SK-N-SH (cell line): Measurements from ENCODE around the gene CHGA. TPM values are rescaled to one million over a fixed set of nuclear protein-coding genes. Genes with fewer than 3 reads are reported as not detected.
A peak's percentile ranks its signal among the peaks of the same experiment; 100 is the strongest.

Experiments
- CTCF ChIA-PET: fragments of 300-600, 350-600 bp; formaldehyde crosslinking; extraction: SDS; loops from one replicate; lab custom pipeline; 2021; lab: Yijun Ruan, JAX
- POLR2A ChIA-PET: fragments of 350-600 bp; sonication (Branson Sonifier 250); formaldehyde crosslinking; extraction: SDS; loops from one replicate; lab custom pipeline; 2020; ENCODE audit warnings: antibody characterized with exemption, inconsistent platforms; lab: Yijun Ruan, JAX
- DNase-seq: peaks from one replicate; pipeline ENCODE4 v3.0.0; 2012
- H2AFZ ChIP-seq: fragments of 200-600 bp; sonication (generic); 2 replicates; pipeline ENCODE4 v1.8.1; 2016; ENCODE audit warnings: antibody characterized with exemption, mild to moderate bottlenecking, low read depth
- H3F3A ChIP-seq: fragments of 200-600 bp; sonication (generic); replicated peaks from 2 replicates; pipeline ENCODE3; 2016; ENCODE audit warnings: antibody characterized with exemption, mild to moderate bottlenecking; ENCODE audit not compliant: insufficient read depth
- H3K27ac ChIP-seq, 2 experiments: fragments of 200-500 bp in 1 of 2; fragments of 200-600 bp in 1 of 2; sonication (Bioruptor generic) in 1 of 2; sonication (generic), shearing (Covaris generic) in 1 of 2; 2 replicates each; pipeline versions ENCODE4 v1.5.1 to v1.6.1; 2014 to 2016; ENCODE audit warnings: low read depth in 2 of 2, inconsistent platforms in 1 of 2, low read length in 1 of 2, mild to moderate bottlenecking in 1 of 2, mixed read lengths in 1 of 2
- H3K27me3 ChIP-seq: fragments of 200-600 bp; sonication (generic), shearing (Covaris generic); 2 replicates; pipeline ENCODE4 v1.6.1; 2016; ENCODE audit warnings: mixed run types; ENCODE audit not compliant: insufficient read depth
- H3K36me3 ChIP-seq, 2 experiments: fragments of 200-500 bp in 1 of 2; fragments of 200-600 bp in 1 of 2; sonication (Bioruptor generic) in 1 of 2; sonication (generic) in 1 of 2; replicated peaks in 1 of 2; 2 replicates each; pipeline versions ENCODE3 to v1.5.1; 2014 to 2016; ENCODE audit warnings: low read length in 1 of 2, mild to moderate bottlenecking in 1 of 2; ENCODE audit not compliant: insufficient read depth in 2 of 2, control insufficient read depth in 1 of 2
- H3K4me1 ChIP-seq, 2 experiments: fragments of 200-500 bp in 1 of 2; fragments of 200-600 bp in 1 of 2; sonication (Bioruptor generic) in 1 of 2; sonication (generic), shearing (Covaris generic) in 1 of 2; 2 replicates each; pipeline versions ENCODE4 v1.5.1 to v1.6.1; 2014 to 2016; ENCODE audit warnings: low read depth in 1 of 2, low read length in 1 of 2, mixed run types in 1 of 2; ENCODE audit not compliant: insufficient read depth in 2 of 2, control insufficient read depth in 1 of 2
- H3K4me2 ChIP-seq: fragments of 200-600 bp; sonication (generic), shearing (Covaris generic); 2 replicates; pipeline ENCODE4 v1.6.1; 2017; ENCODE audit warnings: mixed run types
- H3K4me3 ChIP-seq, 2 experiments: fragments of 200-500 bp in 1 of 2; fragments of 200-600 bp in 1 of 2; sonication (Bioruptor generic) in 1 of 2; sonication (generic), shearing (Covaris generic) in 1 of 2; 2 replicates each; pipeline versions ENCODE4 v1.5.1 to v1.8.1; 2014 to 2016; ENCODE audit warnings: low read depth in 2 of 2, inconsistent platforms in 1 of 2, low read length in 1 of 2, mild to moderate bottlenecking in 1 of 2, mixed read lengths in 1 of 2, moderate library complexity in 1 of 2
- H3K79me2 ChIP-seq: fragments of 200-600 bp; sonication (generic); 2 replicates; pipeline ENCODE4 v1.8.1; 2017; ENCODE audit warnings: mild to moderate bottlenecking; ENCODE audit not compliant: insufficient read depth
- H3K9ac ChIP-seq: fragments of 200-600 bp; sonication (generic); 2 replicates; pipeline ENCODE4 v1.6.1; 2017; ENCODE audit warnings: mixed run types
- H3K9me2 ChIP-seq: fragments of 200-600 bp; sonication (generic); 2 replicates; pipeline ENCODE4 v1.6.1; 2017; ENCODE audit warnings: mixed run types
- H3K9me3 ChIP-seq: fragments of 200-600 bp; sonication (generic); 2 replicates; pipeline ENCODE4 v1.6.1; 2017; ENCODE audit warnings: mixed run types, mild to moderate bottlenecking, moderate library complexity
- H4K20me1 ChIP-seq: fragments of 200-600 bp; sonication (generic); 2 replicates; pipeline ENCODE4 v1.6.1; 2017; ENCODE audit warnings: mild to moderate bottlenecking, mixed run types; ENCODE audit not compliant: insufficient read depth
- CHD2 ChIP-seq: fragments of 150-350 bp; IDR thresholded peaks from 2 replicates; pipeline ENCODE4 v1.6.1; 2018; ENCODE audit warnings: low read length; ENCODE audit not compliant: partially characterized antibody
- EP300 ChIP-seq, 2 experiments: IDR thresholded peaks; 2 replicates each; pipeline versions ENCODE4 v1.4.0 to v1.6.1; 2012; ENCODE audit warnings: borderline replicate concordance in 1 of 2, low read depth in 1 of 2, low read length in 1 of 2
- FOSL2 ChIP-seq: IDR thresholded peaks from 2 replicates; pipeline ENCODE4 v1.4.0; 2012; ENCODE audit warnings: low read depth, mild to moderate bottlenecking, moderate library complexity, borderline replicate concordance
- FOXJ3 ChIP-seq: sonication (generic); formaldehyde crosslinking; IDR thresholded peaks from 2 replicates; pipeline ENCODE4 v1.5.1; 2020; ENCODE audit warnings: mild to moderate bottlenecking, missing genetic modification reagents
- GATA2 ChIP-seq: sonication (generic); formaldehyde crosslinking; IDR thresholded peaks from 2 replicates; pipeline ENCODE4 v1.5.0; 2020; ENCODE audit warnings: mild to moderate bottlenecking, missing genetic modification reagents
- JUND ChIP-seq: IDR thresholded peaks from 2 replicates; pipeline ENCODE4 v1.4.0; 2012
- MXI1 ChIP-seq: IDR thresholded peaks from 2 replicates; pipeline ENCODE4 v1.6.1; 2012; ENCODE audit warnings: mild to moderate bottlenecking, low read depth, low read length, improper control_type of control experiment
- NFIC ChIP-seq: IDR thresholded peaks from 2 replicates; pipeline ENCODE4 v1.4.0; 2012; ENCODE audit warnings: borderline replicate concordance
- NRF1 ChIP-seq: IDR thresholded peaks from 2 replicates; pipeline ENCODE4 v1.6.1; 2012; ENCODE audit warnings: low read depth, mild to moderate bottlenecking, low read length
- RAD21 ChIP-seq: IDR thresholded peaks from 2 replicates; pipeline ENCODE4 v1.6.1; 2012; ENCODE audit warnings: mild to moderate bottlenecking, low read length
- RCOR1 ChIP-seq: fragments of 150-350 bp; IDR thresholded peaks from 2 replicates; pipeline ENCODE4 v1.6.1; 2017; ENCODE audit warnings: antibody characterized with exemption, low read length
- SMC3 ChIP-seq: IDR thresholded peaks from 2 replicates; pipeline ENCODE4 v1.6.1; 2012; ENCODE audit warnings: low read depth, low read length, improper control_type of control experiment
- TAF1 ChIP-seq: IDR thresholded peaks from 2 replicates; pipeline ENCODE4 v1.6.1; 2012; ENCODE audit warnings: low read depth, mild to moderate bottlenecking, low read length, moderate library complexity, borderline replicate concordance
- WGBS: methylation state at CpG from one replicate; pipeline ENCODE4 v1.1.6; 2017; ENCODE audit warnings: low lambda C conversion rate; 5-methylcytosine and 5-hydroxymethylcytosine counted together
- polyA plus RNA-seq, 3 experiments: library from polyadenylated mRNA; depleted of rRNA; stranded (reverse); fragments of >200 nt; gene quantifications; 2 replicates each; pipeline ENCODE4 v1.2.3, GENCODE V29; 2012
- TF ChIP-seq, protein P1 (sequence below): IDR thresholded peaks from 2 replicates; pipeline ENCODE4 v1.4.0; 2012; ENCODE audit warnings: low read depth, borderline replicate concordance
- TF ChIP-seq, protein P2 (sequence below): IDR thresholded peaks from 2 replicates; pipeline ENCODE4 v1.4.0; 2012; ENCODE audit warnings: low read depth
- TF ChIP-seq, protein P3 (sequence below): IDR thresholded peaks from 2 replicates; pipeline ENCODE4; 2012
- TF ChIP-seq, protein P4 (sequence below): fragments of 200-600 bp; sonication (generic); IDR thresholded peaks from 2 replicates; pipeline ENCODE4 v1.6.1; 2017; ENCODE audit warnings: antibody characterized with exemption, mild to moderate bottlenecking, moderate library complexity
- TF ChIP-seq, protein P5 (sequence below): fragments of 150-350 bp; IDR thresholded peaks from 2 replicates; pipeline ENCODE4 v1.6.1; 2017; ENCODE audit warnings: antibody characterized with exemption, low read length, low read depth, borderline replicate concordance

The CHGA gene
- polyA plus RNA-seq, 1 of the 3 experiments (the other 2 are of a cell fraction), result 5.6 TPM

DNA sequence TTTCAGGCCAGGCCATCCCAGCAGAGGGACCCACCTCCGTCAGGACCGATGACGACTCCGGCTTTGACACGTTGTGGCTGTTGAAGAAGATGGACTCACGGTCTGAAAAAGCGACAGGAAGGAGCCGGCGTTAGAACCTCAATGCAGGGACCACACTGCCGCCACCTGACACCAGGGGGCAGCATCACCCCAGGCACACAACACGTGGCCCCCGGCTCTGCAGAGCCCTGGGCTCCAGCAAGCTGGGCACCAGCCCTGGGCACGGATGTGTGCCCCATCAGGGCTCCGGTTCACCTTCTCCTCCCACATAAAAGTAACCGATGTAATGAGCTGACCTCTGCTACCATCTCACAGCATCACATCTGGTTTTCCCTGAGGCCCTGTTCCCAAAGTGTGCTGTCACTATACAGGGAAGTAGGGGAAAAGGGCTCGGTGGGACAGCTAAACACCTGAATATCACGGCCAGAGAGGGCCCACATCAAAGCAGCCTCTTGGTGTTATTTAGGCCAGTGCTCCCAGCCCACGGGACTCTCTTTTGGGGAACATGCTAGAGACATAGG, 29.0 kb downstream of the CHGA start:
- Histone ChIP-seq H3K9me2 (no peaks in the 10 kb centered on the region), H3F3A (no peaks in the 10 kb centered on the region), H3K27ac (peak overlapping the region in 1 of 2 experiments; percentile 54; a peak in 1 of 4 replicates), H3K79me2 (no peaks in the 10 kb centered on the region), H3K4me1 (peaks cover 0 to 49% of the 10 kb centered on the region in 2 experiments; a peak in 1 of 4 replicates), H3K27me3 (no peaks in the 10 kb centered on the region), H2AFZ (no peak overlapping the region), H3K36me3 (peaks cover 0 to 15% of the 10 kb centered on the region in 2 experiments), H3K9ac (no peak overlapping the region), H3K4me3 (no peak overlapping the region; a peak in 1 of 4 replicates), H3K9me3 (no peaks in the 10 kb centered on the region), H4K20me1 (no peaks in the 10 kb centered on the region), H3K4me2 (no peak overlapping the region)
- 36% methylated on average over 8 of the region's 18 CpGs for WGBS
- DNase-seq, result peak; percentile 93
- CTCF ChIA-PET, result interaction anchor here (0.6 to 6.5 kb wide), 74 partner anchors 8 to 267 kb away, joined by 3 to 100 read pairs (median 4); partner anchors contain the start of genes CHGA, GON7, ITPK1 and UBR7
- TF ChIP-seq RCOR1, result no peak
- peak; percentile 98 for TF ChIP-seq SMC3
- peak; percentile 30; the same call in 1 of the 2 replicates for TF ChIP-seq MXI1
- peak; percentile 25 for TF ChIP-seq CHD2
- TF ChIP-seq, protein P1, sequence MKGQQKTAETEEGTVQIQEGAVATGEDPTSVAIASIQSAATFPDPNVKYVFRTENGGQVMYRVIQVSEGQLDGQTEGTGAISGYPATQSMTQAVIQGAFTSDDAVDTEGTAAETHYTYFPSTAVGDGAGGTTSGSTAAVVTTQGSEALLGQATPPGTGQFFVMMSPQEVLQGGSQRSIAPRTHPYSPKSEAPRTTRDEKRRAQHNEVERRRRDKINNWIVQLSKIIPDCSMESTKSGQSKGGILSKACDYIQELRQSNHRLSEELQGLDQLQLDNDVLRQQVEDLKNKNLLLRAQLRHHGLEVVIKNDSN, result peak; percentile 43; the same call in 1 of the 2 replicates
- TF ChIP-seq, protein P2, sequence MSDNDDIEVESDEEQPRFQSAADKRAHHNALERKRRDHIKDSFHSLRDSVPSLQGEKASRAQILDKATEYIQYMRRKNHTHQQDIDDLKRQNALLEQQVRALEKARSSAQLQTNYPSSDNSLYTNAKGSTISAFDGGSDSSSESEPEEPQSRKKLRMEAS, result peak; percentile 82
- TF ChIP-seq, protein P3, sequence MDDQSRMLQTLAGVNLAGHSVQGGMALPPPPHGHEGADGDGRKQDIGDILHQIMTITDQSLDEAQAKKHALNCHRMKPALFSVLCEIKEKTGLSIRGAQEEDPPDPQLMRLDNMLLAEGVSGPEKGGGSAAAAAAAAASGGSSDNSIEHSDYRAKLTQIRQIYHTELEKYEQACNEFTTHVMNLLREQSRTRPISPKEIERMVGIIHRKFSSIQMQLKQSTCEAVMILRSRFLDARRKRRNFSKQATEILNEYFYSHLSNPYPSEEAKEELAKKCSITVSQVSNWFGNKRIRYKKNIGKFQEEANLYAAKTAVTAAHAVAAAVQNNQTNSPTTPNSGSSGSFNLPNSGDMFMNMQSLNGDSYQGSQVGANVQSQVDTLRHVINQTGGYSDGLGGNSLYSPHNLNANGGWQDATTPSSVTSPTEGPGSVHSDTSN, result no peak
- TF ChIP-seq RAD21, result peak; percentile 95
- TF ChIP-seq, protein P4, sequence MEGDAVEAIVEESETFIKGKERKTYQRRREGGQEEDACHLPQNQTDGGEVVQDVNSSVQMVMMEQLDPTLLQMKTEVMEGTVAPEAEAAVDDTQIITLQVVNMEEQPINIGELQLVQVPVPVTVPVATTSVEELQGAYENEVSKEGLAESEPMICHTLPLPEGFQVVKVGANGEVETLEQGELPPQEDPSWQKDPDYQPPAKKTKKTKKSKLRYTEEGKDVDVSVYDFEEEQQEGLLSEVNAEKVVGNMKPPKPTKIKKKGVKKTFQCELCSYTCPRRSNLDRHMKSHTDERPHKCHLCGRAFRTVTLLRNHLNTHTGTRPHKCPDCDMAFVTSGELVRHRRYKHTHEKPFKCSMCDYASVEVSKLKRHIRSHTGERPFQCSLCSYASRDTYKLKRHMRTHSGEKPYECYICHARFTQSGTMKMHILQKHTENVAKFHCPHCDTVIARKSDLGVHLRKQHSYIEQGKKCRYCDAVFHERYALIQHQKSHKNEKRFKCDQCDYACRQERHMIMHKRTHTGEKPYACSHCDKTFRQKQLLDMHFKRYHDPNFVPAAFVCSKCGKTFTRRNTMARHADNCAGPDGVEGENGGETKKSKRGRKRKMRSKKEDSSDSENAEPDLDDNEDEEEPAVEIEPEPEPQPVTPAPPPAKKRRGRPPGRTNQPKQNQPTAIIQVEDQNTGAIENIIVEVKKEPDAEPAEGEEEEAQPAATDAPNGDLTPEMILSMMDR, result peak; percentile 92
- POLR2A ChIA-PET, result interaction anchor here (0.7 to 0.8 kb wide), 2 partner anchors 163 to 226 kb away, joined by 3 read pairs; no protein-coding TSS in a partner anchor

DNA sequence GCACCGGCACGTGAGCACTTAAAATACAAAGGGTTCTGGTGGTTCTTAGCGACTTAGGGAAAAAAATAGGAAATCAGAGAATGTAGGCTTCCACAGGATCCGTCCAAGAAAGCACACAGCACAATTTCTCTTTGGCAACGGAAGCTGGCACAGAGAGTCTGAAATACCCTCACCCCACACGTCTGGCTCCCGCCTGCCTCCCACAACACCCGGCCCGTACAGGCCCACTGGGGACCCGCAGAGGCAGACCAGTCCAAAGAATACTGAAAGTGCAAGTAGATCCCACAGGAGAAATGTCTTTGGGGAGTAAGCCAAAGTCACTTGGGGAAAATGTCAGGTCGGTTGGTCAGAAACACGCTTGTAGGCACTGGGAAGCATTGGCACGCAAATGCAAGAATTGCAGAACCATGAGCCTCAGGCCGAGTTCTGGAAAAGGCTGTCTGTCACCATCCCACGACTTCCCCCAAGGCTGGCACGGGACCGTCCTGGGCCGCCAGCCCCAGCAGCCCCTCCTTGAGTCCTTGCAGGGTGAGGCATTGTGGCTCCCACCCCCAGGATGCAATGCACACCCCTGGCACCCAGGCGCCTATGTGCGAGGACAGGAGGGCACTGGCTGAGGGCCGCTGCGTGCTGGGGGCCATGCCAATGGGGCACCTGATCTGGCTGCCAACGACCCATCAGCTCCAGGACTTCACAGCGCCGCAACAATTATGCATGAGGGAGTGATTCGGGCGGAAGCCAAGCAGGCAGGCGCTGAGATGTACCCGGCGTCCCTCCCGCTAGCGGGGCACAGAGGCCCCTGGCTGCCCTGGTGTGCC, 29.7 kb downstream of the CHGA start:
- no peaks in the 10 kb centered on the region for H3K9me3 ChIP-seq
- H3K9me2 ChIP-seq, result no peaks in the 10 kb centered on the region
- ChIA-PET CTCF (interaction anchor here (0.6 to 6.5 kb wide), 72 partner anchors 7 to 267 kb away, joined by 3 to 100 read pairs (median 4); partner anchors contain the start of genes GON7, ITPK1 and UBR7), POLR2A (interaction anchor here (0.7 to 0.8 kb wide), 2 partner anchors 162 to 225 kb away, joined by 3 read pairs; no protein-coding TSS in a partner anchor)
- no peak overlapping the region for H3K4me3 ChIP-seq
- no peak for DNase-seq
- WGBS, result 93% methylated on average over 24 of the region's 32 CpGs
- H3K4me2 ChIP-seq, result no peak overlapping the region
- H3K27me3 ChIP-seq, result no peaks in the 10 kb centered on the region
- no peak overlapping the region for H3K9ac ChIP-seq
- H3K4me1 ChIP-seq, result peaks cover 0 to 50% of the 10 kb centered on the region in 2 experiments; a peak in 1 of 4 replicates
- H2AFZ ChIP-seq, result no peak overlapping the region
- H4K20me1 ChIP-seq, result no peaks in the 10 kb centered on the region
- H3K79me2 ChIP-seq, result no peaks in the 10 kb centered on the region
- H3K27ac ChIP-seq, result peak overlapping the region in 1 of 2 experiments; percentile 56; a peak in 1 of 4 replicates
- peaks cover 0 to 13% of the 10 kb centered on the region in 2 experiments for H3K36me3 ChIP-seq
- H3F3A ChIP-seq, result no peaks in the 10 kb centered on the region
- no peak for TF ChIP-seq TAF1
- no peak for TF ChIP-seq RAD21
- no peak for TF ChIP-seq NFIC
- TF ChIP-seq EP300 (IDR thresholded peaks at IDR 0.05; ENCODE audit: borderline replicate concordance in 1 of 2, low read depth in 1 of 2, low read length in 1 of 2), result no peak
- no peak for TF ChIP-seq SMC3
- TF ChIP-seq NRF1, result no peak
- TF ChIP-seq, protein P5, sequence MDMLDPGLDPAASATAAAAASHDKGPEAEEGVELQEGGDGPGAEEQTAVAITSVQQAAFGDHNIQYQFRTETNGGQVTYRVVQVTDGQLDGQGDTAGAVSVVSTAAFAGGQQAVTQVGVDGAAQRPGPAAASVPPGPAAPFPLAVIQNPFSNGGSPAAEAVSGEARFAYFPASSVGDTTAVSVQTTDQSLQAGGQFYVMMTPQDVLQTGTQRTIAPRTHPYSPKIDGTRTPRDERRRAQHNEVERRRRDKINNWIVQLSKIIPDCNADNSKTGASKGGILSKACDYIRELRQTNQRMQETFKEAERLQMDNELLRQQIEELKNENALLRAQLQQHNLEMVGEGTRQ, result no peak
- TF ChIP-seq RCOR1, result no peak
- TF ChIP-seq, protein P1, result no peak
- no peak for TF ChIP-seq FOSL2
- TF ChIP-seq GATA2 (CRISPR knock-in tag), result no peak
- TF ChIP-seq FOXJ3 (CRISPR knock-in tag), result no peak
- no peak for TF ChIP-seq JUND
